GM12878 (cell line): ENCODE measurements around the gene PLXNA4. TPM values are rescaled to one million over a fixed set of nuclear protein-coding genes. Genes with fewer than 3 reads are reported as not detected.

ENCODE experiments used
- ATAC-seq: fragments of 200-7000 bp; cut with Tn5 transposase; 3 replicates; pipeline ENCODE4 v1.9.1; 2020; ENCODE audit warnings: mild to moderate bottlenecking, moderate library complexity
- BruUV-seq: library from RNA; stranded (reverse); fragments of 400-500 nt; replicated peaks from 2 replicates; lab custom pipeline; 2021; lab: Mats Ljungman, UMichigan
- CTCF ChIA-PET: fragments of 300-600 bp; sonication (Branson Sonifier 250); formaldehyde crosslinking; extraction: SDS; loops from one replicate; lab custom pipeline; 2021; ENCODE audit warnings: inconsistent platforms; lab: Yijun Ruan, JAX
- POLR2A ChIA-PET: fragments of 350-600 bp; formaldehyde crosslinking; extraction: SDS; loops from one replicate; lab custom pipeline; 2021; ENCODE audit warnings: inconsistent platforms; lab: Charles Lee
- RAD21 ChIA-PET: fragments of 300-600 bp; sonication (Branson Sonifier 250); formaldehyde crosslinking; loops from one replicate; lab custom pipeline; 2023; ENCODE audit warnings: antibody characterized with exemption; ENCODE audit not compliant: unreplicated experiment; lab: Charles Lee
- SMC1A ChIA-PET: fragments of 300-600 bp; sonication (Branson Sonifier 250); formaldehyde crosslinking; loops from one replicate; lab custom pipeline; 2023; ENCODE audit not compliant: unreplicated experiment, uncharacterized antibody; lab: Charles Lee
- DNase-seq: peaks from one replicate; pipeline ENCODE4 v3.0.0-alpha.2; 2011; ENCODE audit warnings: low read depth, low spot score
- FAIRE-seq: peaks from 3 replicates; lab custom pipeline; 2011; peaks lifted over from hg19 to GRCh38; lab: Jason Lieb, UNC
- H2AFZ ChIP-seq: 2 replicates; pipeline ENCODE4 v1.6.0; 2011; ENCODE audit warnings: low read depth, low read length, control low read depth; ENCODE audit not compliant: control insufficient read depth
- H3K27ac ChIP-seq: 2 replicates; pipeline ENCODE4 v1.5.1; 2011; ENCODE audit warnings: control low read depth; ENCODE audit not compliant: control insufficient read depth, insufficient read depth
- H3K27me3 ChIP-seq, 2 experiments: replicated peaks in 1 of 2; 2 replicates each; pipeline versions ENCODE4 v1.6.0 to v1.6.1; 2011; ENCODE audit warnings: low read length in 1 of 2; ENCODE audit not compliant: control insufficient read depth in 2 of 2, insufficient read depth in 2 of 2
- H3K36me3 ChIP-seq, 2 experiments: 2 replicates each; pipeline ENCODE4 v1.5.1; 2011; ENCODE audit warnings: low read length in 1 of 2; ENCODE audit not compliant: control insufficient read depth in 2 of 2, insufficient read depth in 2 of 2
- H3K4me1 ChIP-seq: 2 replicates; pipeline ENCODE4 v1.6.1; 2011; ENCODE audit warnings: mild to moderate bottlenecking, low read length, moderate library complexity, mixed read lengths; ENCODE audit not compliant: control insufficient read depth, insufficient read depth
- H3K4me2 ChIP-seq: 2 replicates; pipeline ENCODE4 v1.6.0; 2011; ENCODE audit warnings: control low read depth; ENCODE audit not compliant: control insufficient read depth, insufficient read depth
- H3K4me3 ChIP-seq: fragments of 200-600 bp; sonication (generic); 2 replicates; pipeline ENCODE4 v1.5.1; 2016
- H3K79me2 ChIP-seq: 2 replicates; pipeline ENCODE4 v1.6.0; 2011; ENCODE audit warnings: low read length; ENCODE audit not compliant: control insufficient read depth, insufficient read depth
- H3K9ac ChIP-seq: 2 replicates; pipeline ENCODE4 v1.8.0; 2011; ENCODE audit warnings: low read length, control low read depth, mixed read lengths; ENCODE audit not compliant: control insufficient read depth, insufficient read depth
- H3K9me3 ChIP-seq: replicated peaks from 3 replicates; pipeline ENCODE4 v1.5.1; 2011; ENCODE audit warnings: mild to moderate bottlenecking, low read length; ENCODE audit not compliant: control insufficient read depth, insufficient read depth
- H4K20me1 ChIP-seq: 2 replicates; pipeline ENCODE4 v1.6.0; 2011; ENCODE audit not compliant: control insufficient read depth, insufficient read depth
- ATF3 ChIP-seq: IDR thresholded peaks from 2 replicates; pipeline ENCODE4 v1.6.1; 2011; ENCODE audit warnings: low read depth, mild to moderate bottlenecking, low read length, moderate library complexity, borderline replicate concordance; ENCODE audit errors: extremely low read depth
- EED ChIP-seq: sonication (generic); IDR thresholded peaks from 2 replicates; pipeline ENCODE4 v1.6.1; 2016; ENCODE audit warnings: antibody characterized with exemption, low read depth
- EP300 ChIP-seq, 2 experiments: fragments of 150-350 bp in 1 of 2; IDR thresholded peaks; 2 replicates each; pipeline ENCODE4 v1.6.1; 2011 to 2012; ENCODE audit warnings: low read depth in 2 of 2, low read length in 2 of 2, borderline replicate concordance in 1 of 2, improper control_type of control experiment in 1 of 2, inconsistent platforms in 1 of 2; ENCODE audit not compliant: control insufficient read depth in 1 of 2
- FOXK2 ChIP-seq: fragments of 450-650 bp; IDR thresholded peaks from 2 replicates; pipeline ENCODE4 v1.6.1; 2017; ENCODE audit warnings: mild to moderate bottlenecking, moderate library complexity
- IKZF1 ChIP-seq: fragments of 450-650 bp; conservative IDR thresholded peaks from 2 replicates; pipeline ENCODE4 v1.6.1; 2017; ENCODE audit warnings: antibody characterized with exemption, mild to moderate bottlenecking
- JUNB ChIP-seq: IDR thresholded peaks from 2 replicates; pipeline ENCODE4 v1.6.1; 2016; ENCODE audit warnings: antibody characterized with exemption, mild to moderate bottlenecking
- RELA ChIP-seq: fragments of 450-650 bp; IDR thresholded peaks from 2 replicates; pipeline ENCODE4 v1.8.0; 2014; ENCODE audit warnings: borderline replicate concordance; ENCODE audit not compliant: partially characterized antibody
- RUNX3 ChIP-seq: IDR thresholded peaks from 2 replicates; pipeline ENCODE4 v1.6.1; 2012; ENCODE audit warnings: low read length, inconsistent platforms
- SMAD1 ChIP-seq: fragments of 450-650 bp; IDR thresholded peaks from 2 replicates; pipeline ENCODE4 v1.6.1; 2018; ENCODE audit warnings: mild to moderate bottlenecking, low read depth; ENCODE audit not compliant: partially characterized antibody
- SMAD5 ChIP-seq: IDR thresholded peaks from 2 replicates; pipeline ENCODE4 v1.6.1; 2016; ENCODE audit warnings: antibody characterized with exemption, low read depth
- SRF ChIP-seq, 2 experiments: IDR thresholded peaks; 2 replicates each; pipeline ENCODE4 v1.6.1; 2011; ENCODE audit warnings: low read depth in 2 of 2, low read length in 2 of 2, mild to moderate bottlenecking in 1 of 2, moderate library complexity in 1 of 2
- STAT1 ChIP-seq: fragments of 450-650 bp; conservative IDR thresholded peaks from 2 replicates; pipeline ENCODE4 v1.6.1; 2014; ENCODE audit warnings: antibody characterized with exemption, mild to moderate bottlenecking
- SUZ12 ChIP-seq: fragments of 200-600 bp; sonication (generic); IDR thresholded peaks from one replicate; pipeline ENCODE4 v1.6.1; 2018; ENCODE audit warnings: antibody characterized with exemption, mild to moderate bottlenecking; ENCODE audit not compliant: unreplicated experiment
- WGBS: methylation state at CpG from one replicate; pipeline ENCODE4 v1.1.6; 2016; ENCODE audit warnings: low lambda C conversion rate; ENCODE audit not compliant: insufficient replicate concordance, insufficient coverage; ENCODE audit errors: missing lambda C conversion rate; 5-methylcytosine and 5-hydroxymethylcytosine counted together
- in situ Hi-C: fragments of 300-500 bp; cut with MboI; formaldehyde crosslinking; loops from 9 replicates; pipeline ENCODE4 v1.14.3; 2018; ENCODE audit warnings: mixed read lengths
- intact Hi-C: fragments of 100-400 bp; cut with micrococcal nuclease; formaldehyde crosslinking; loops from one replicate; pipeline ENCODE4 v1.14.2; 2022; ENCODE audit not compliant: unreplicated experiment
- polyA plus RNA-seq, 11 experiments: library from polyadenylated mRNA; depleted of rRNA in 4 of 11; unstranded in 6 of 11; stranded (reverse) in 5 of 11; fragments of >200 nt; fragmentation: Nextera tagmentation in 4 of 11; fragmentation: Illumina TruSeq in 1 of 11; extraction: Ambion mirVana in 4 of 11; extraction: Trizol in 1 of 11; gene quantifications; 1 replicate in 1 of 11; 2 replicates in 10 of 11; pipeline versions ENCODE4 v1.2.1 to v1.2.3, GENCODE V29; 2011 to 2016; ENCODE audit warnings: inconsistent platforms in 2 of 11, missing spikeins in 2 of 11, low read depth in 1 of 11
- total RNA-seq, 4 experiments: library from RNA; depleted of rRNA in 3 of 4; stranded (reverse); fragments of >200 nt in 3 of 4; fragmentation: Illumina TruSeq in 1 of 4; extraction: Trizol in 1 of 4; gene quantifications; 2 replicates each; pipeline versions ENCODE4 v1.2.1 to v1.2.3, GENCODE V29; 2013 to 2021

PLXNA4 gene
- total and polyA plus RNA-seq, 10 of the 15 experiments (the other 5 are each of a cell fraction or from before 2014, with no cell fraction given), result 0.03 TPM; not detected in 9

DNA sequence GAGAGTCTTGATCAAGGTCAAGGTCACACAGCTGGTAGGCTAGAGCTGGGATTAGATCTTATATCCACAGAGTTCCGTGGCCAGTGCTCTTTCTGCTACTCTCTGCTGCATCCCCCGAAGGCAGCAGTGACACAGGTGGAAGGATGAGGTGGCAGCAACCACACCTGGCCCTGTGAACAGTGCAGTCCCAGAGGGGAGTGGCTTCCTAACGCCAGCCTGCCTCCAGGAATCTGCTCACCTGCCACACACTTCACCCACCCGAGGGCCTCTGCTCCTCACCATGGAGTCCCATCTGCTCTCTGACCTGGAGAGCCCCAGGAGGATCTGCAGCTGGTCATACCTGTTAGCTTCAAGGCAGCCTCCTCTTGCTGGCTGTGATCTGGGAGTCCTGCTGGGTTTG is 484.2 kb downstream of the PLXNA4 start (continued):
- TF ChIP-seq STAT1 (no peak), SMAD5 (no peak)

GRCh38 chr7:132091706-132092105 is 484.6 kb downstream of the PLXNA4 start:
- H3K36me3 ChIP-seq, result no peaks in the 10 kb centered on the region
- no peak overlapping the region for H3K27ac ChIP-seq
- no peaks in the 10 kb centered on the region for H3K79me2 ChIP-seq
- in situ Hi-C loops, result no loop called here
- no peak for TF ChIP-seq ATF3
- TF ChIP-seq RUNX3, result no peak
- no peak for TF ChIP-seq RELA
- no peak for TF ChIP-seq FOXK2
- no peak for TF ChIP-seq IKZF1
- TF ChIP-seq SUZ12, result no peak
- TF ChIP-seq SRF (IDR thresholded peaks at IDR 0.05; ENCODE audit: low read depth in 2 of 2, low read length in 2 of 2), result no peak
- TF ChIP-seq EED, result no peak
- no peak for TF ChIP-seq EP300 (IDR thresholded peaks at IDR 0.05; ENCODE audit: borderline replicate concordance in 1 of 2, control insufficient read depth in 1 of 2, low read depth in 2 of 2, low read length in 2 of 2)
- no peak for TF ChIP-seq SMAD1
- no peak for TF ChIP-seq JUNB
- TF ChIP-seq, all 136 proteins: peak for 0
- no peaks in the 10 kb centered on the region for H3K9me3 ChIP-seq
- no peak for DNase-seq
- ChIA-PET RAD21 (no interaction called here), SMC1A (no interaction called here), POLR2A (no interaction called here), CTCF (no interaction called here)
- H3K4me1 ChIP-seq, result no peaks in the 10 kb centered on the region
- H2AFZ ChIP-seq, result no peak overlapping the region
- ATAC-seq, result no peak
- no peak overlapping the region for H3K4me3 ChIP-seq
- H3K4me2 ChIP-seq, result no peak overlapping the region
- no TSS peak for BruUV-seq
- intact Hi-C loops, result no loop called here
- peaks cover 0 to 3% of the 10 kb centered on the region in 2 experiments; a peak in 3 of 4 replicates for H3K27me3 ChIP-seq
- no peaks in the 10 kb centered on the region for H4K20me1 ChIP-seq
- no peak overlapping the region for H3K9ac ChIP-seq
- FAIRE-seq, result no peak
- 0% methylated on average over 1 of the region's 1 CpG for WGBS
